WTC11 (cell line): ENCODE measurements around the gene MAP1LC3B. TPM values are rescaled to one million over a fixed set of nuclear protein-coding genes. Genes with fewer than 3 reads are reported as not detected.

Experiments used
- ATAC-seq: fragments of 200-7000 bp; cut with Tn5 transposase; 2 replicates; pipeline ENCODE4 v1.10.0; 2021; ENCODE audit warnings: mild to moderate bottlenecking, moderate library complexity
- CTCF ChIA-PET: fragments of 300-600 bp; sonication (Branson Sonifier 250); formaldehyde crosslinking; loops from one replicate; lab custom pipeline; 2021; ENCODE audit warnings: antibody characterized with exemption; lab: Charles Lee
- POLR2A ChIA-PET: fragments of 350-600 bp; sonication (Branson Sonifier 250); formaldehyde crosslinking; loops from one replicate; lab custom pipeline; 2021; ENCODE audit warnings: antibody characterized with exemption; lab: Charles Lee
- DNase-seq: peaks from one replicate; pipeline ENCODE4 v3.0.0; 2021; ENCODE audit warnings: low spot score
- H3K27ac Mint-ChIP-seq: 2 replicates; pipeline ENCODE4 v1.8.0; 2021; ENCODE audit warnings: mixed read lengths
- H3K27me3 Mint-ChIP-seq: 2 replicates; pipeline ENCODE4 v1.8.0; 2021; ENCODE audit warnings: low read depth, mild to moderate bottlenecking, moderate library complexity, mixed read lengths
- H3K36me3 Mint-ChIP-seq: 2 replicates; pipeline ENCODE4 v1.8.0; 2021; ENCODE audit warnings: mixed read lengths
- H3K4me1 Mint-ChIP-seq: 2 replicates; pipeline ENCODE4 v1.8.0; 2022; ENCODE audit warnings: mixed read lengths
- H3K4me3 Mint-ChIP-seq: 2 replicates; pipeline ENCODE4 v1.8.0; 2021; ENCODE audit warnings: mild to moderate bottlenecking, moderate library complexity, mixed read lengths
- H3K9me3 Mint-ChIP-seq: 2 replicates; pipeline ENCODE4 v1.8.0; 2021; ENCODE audit warnings: mixed read lengths
- ATF2 ChIP-seq: sonication (generic); formaldehyde crosslinking; IDR thresholded peaks from 2 replicates; pipeline ENCODE4 v1.8.1; 2022; ENCODE audit warnings: low read depth, missing genetic modification reagents, borderline replicate concordance
- CREB1 ChIP-seq: sonication (generic); formaldehyde crosslinking; IDR thresholded peaks from 2 replicates; pipeline ENCODE4 v1.8.0; 2023; ENCODE audit warnings: mild to moderate bottlenecking, missing genetic modification reagents
- CREM ChIP-seq: sonication (generic); formaldehyde crosslinking; IDR thresholded peaks from 2 replicates; pipeline ENCODE4 v1.8.1; 2022; ENCODE audit warnings: mild to moderate bottlenecking, missing genetic modification reagents, moderate library complexity
- CTCF ChIP-seq: fragments of 200-600 bp; IDR thresholded peaks from 2 replicates; pipeline ENCODE4 v1.8.0; 2022; ENCODE audit warnings: antibody characterized with exemption
- ESRRA ChIP-seq: sonication (generic); formaldehyde crosslinking; IDR thresholded peaks from 2 replicates; pipeline ENCODE4 v1.8.1; 2022; ENCODE audit warnings: mild to moderate bottlenecking, missing genetic modification reagents, borderline replicate concordance
- FOXK1 ChIP-seq: sonication (generic); formaldehyde crosslinking; IDR thresholded peaks from 2 replicates; pipeline ENCODE4 v1.8.0; 2022; ENCODE audit warnings: mild to moderate bottlenecking, moderate library complexity, missing genetic modification reagents
- GRHL2 ChIP-seq: fragments of 250-450 bp; sonication (Bioruptor Pico); IDR thresholded peaks from 2 replicates; pipeline ENCODE4 v1.8.0; 2022; ENCODE audit warnings: mild to moderate bottlenecking, moderate library complexity; ENCODE audit not compliant: insufficient replicate concordance, severe bottlenecking
- NFE2L1 ChIP-seq: sonication (generic); formaldehyde crosslinking; IDR thresholded peaks from 2 replicates; pipeline ENCODE4 v1.8.1; 2023; ENCODE audit warnings: missing genetic modification reagents
- NR1H2 ChIP-seq: sonication (generic); formaldehyde crosslinking; IDR thresholded peaks from 2 replicates; pipeline ENCODE4 v1.9.0; 2021; ENCODE audit warnings: mild to moderate bottlenecking, moderate library complexity, missing genetic modification reagents
- PRDM15 ChIP-seq: sonication (generic); formaldehyde crosslinking; IDR thresholded peaks from 2 replicates; pipeline ENCODE4 v1.8.0; 2022; ENCODE audit warnings: missing genetic modification reagents
- PRRX2 ChIP-seq: fragments of 250-450 bp; sonication (Bioruptor Pico); IDR thresholded peaks from 2 replicates; pipeline ENCODE4 v1.8.0; 2021; ENCODE audit warnings: mild to moderate bottlenecking
- SMAD3 ChIP-seq: sonication (generic); formaldehyde crosslinking; IDR thresholded peaks from 2 replicates; pipeline ENCODE4 v1.8.0; 2022; ENCODE audit warnings: missing genetic modification reagents, mild to moderate bottlenecking, borderline replicate concordance
- TEAD4 ChIP-seq: sonication (generic); formaldehyde crosslinking; IDR thresholded peaks from 2 replicates; pipeline ENCODE4 v1.8.0; 2022; ENCODE audit warnings: mild to moderate bottlenecking, missing genetic modification reagents
- USF1 ChIP-seq: sonication (generic); formaldehyde crosslinking; IDR thresholded peaks from 2 replicates; pipeline ENCODE4 v1.8.0; 2022; ENCODE audit warnings: mild to moderate bottlenecking, missing genetic modification reagents
- USF2 ChIP-seq: sonication (generic); formaldehyde crosslinking; IDR thresholded peaks from 2 replicates; pipeline ENCODE4 v1.8.1; 2023; ENCODE audit warnings: mild to moderate bottlenecking, missing genetic modification reagents, moderate library complexity
- ZNF121 ChIP-seq: sonication (generic); formaldehyde crosslinking; IDR thresholded peaks from 2 replicates; pipeline ENCODE4 v1.8.0; 2023; ENCODE audit warnings: missing genetic modification reagents
- ZNF219 ChIP-seq: sonication (generic); formaldehyde crosslinking; IDR thresholded peaks from 2 replicates; pipeline ENCODE4 v1.8.0; 2023; ENCODE audit warnings: missing genetic modification reagents, mild to moderate bottlenecking, borderline replicate concordance
- ZNF281 ChIP-seq: sonication (generic); formaldehyde crosslinking; IDR thresholded peaks from 2 replicates; pipeline ENCODE4 v1.8.0; 2023; ENCODE audit warnings: mild to moderate bottlenecking, missing genetic modification reagents
- ZNF512 ChIP-seq: sonication (generic); formaldehyde crosslinking; IDR thresholded peaks from 2 replicates; pipeline ENCODE4 v1.8.1; 2022; ENCODE audit warnings: missing genetic modification reagents, borderline replicate concordance
- ZNF532 ChIP-seq: fragments of 250-450 bp; sonication (Bioruptor Pico); IDR thresholded peaks from 2 replicates; pipeline ENCODE4 v1.9.0; 2021; ENCODE audit warnings: mild to moderate bottlenecking, borderline replicate concordance
- total RNA-seq: library from RNA; stranded (reverse); gene quantifications from 3 replicates; pipeline ENCODE4 v1.2.3, GENCODE V29; 2021

The MAP1LC3B gene
- total RNA-seq, 1 experiment from 2014 or later = 46.9 TPM

- no peaks in the 10 kb centered on the region for H3K27me3 Mint-ChIP-seq
- H3K4me3 Mint-ChIP-seq = no peak overlapping the region
- DNase-seq (no peak), ATAC-seq (no peak)
- no peaks in the 10 kb centered on the region for H3K9me3 Mint-ChIP-seq
- no peak overlapping the region for H3K27ac Mint-ChIP-seq
- CTCF ChIA-PET = interaction anchor here (0.6 kb wide), 1 partner anchor 28 kb away, joined by 3 read pairs; no protein-coding TSS in a partner anchor
- H3K4me1 Mint-ChIP-seq = no peaks in the 10 kb centered on the region
- no peak for TF ChIP-seq FOXK1 (CRISPR knock-in tag)
- no peak for TF ChIP-seq ZNF532
- no peak for TF ChIP-seq ZNF219 (CRISPR knock-in tag)
- TF ChIP-seq ATF2 (CRISPR knock-in tag) = no peak
- TF ChIP-seq NFE2L1 (CRISPR knock-in tag) = no peak
- no peak for TF ChIP-seq SMAD3 (CRISPR knock-in tag)
- no peak for TF ChIP-seq CREM (CRISPR knock-in tag)
- no peak for TF ChIP-seq PRRX2 (CRISPR knock-in tag)
- no peak for TF ChIP-seq ESRRA
- no peak for TF ChIP-seq CREB1 (CRISPR knock-in tag)
- TF ChIP-seq ZNF121 (CRISPR knock-in tag) = no peak
- TF ChIP-seq GRHL2 (CRISPR knock-in tag) = no peak
- TF ChIP-seq USF2 (CRISPR knock-in tag) = no peak
- no peak for TF ChIP-seq TEAD4
- TF ChIP-seq ZNF512 = no peak
- no peak for TF ChIP-seq USF1 (CRISPR knock-in tag)
- no peak for TF ChIP-seq ZNF281 (CRISPR knock-in tag)
- TF ChIP-seq CTCF = no peak
- no peak for TF ChIP-seq PRDM15 (CRISPR knock-in tag)
- TF ChIP-seq NR1H2 (CRISPR knock-in tag) = no peak
- H3K36me3 Mint-ChIP-seq = no peaks in the 10 kb centered on the region; the same call in none of the 2 replicates
- POLR2A ChIA-PET = no interaction called here
Measured at GRCh38 chr16:87352818-87353217, 39.3 kb upstream of the MAP1LC3B start.
